ENCODE results near the gene CITED2. TPM values are rescaled to one million over a fixed set of nuclear protein-coding genes. Genes with fewer than 3 reads are reported as not detected.

Gene CITED2
- total RNA-seq, 6 donors from 2014 or later = 103 to 364 (median 228) TPM

GRCh38 chr6:139325686-139326085 lies 48.8 kb downstream of the CITED2 start:
- DNase-seq = no peak
- Histone ChIP-seq H3K27me3 (no peaks in the 10 kb centered on the region), H3K27ac (peak overlapping the region; percentile 73 to 86 (median 82)), H3K9me3 (no peaks in the 10 kb centered on the region), H3K4me3 (no peak overlapping the region), H3K4me1 (peaks cover 8 to 18% (median 17%) of the 10 kb centered on the region in 4 donors), H3K36me3 (no peaks in the 10 kb centered on the region)
- TF ChIP-seq CTCF (IDR thresholded peaks at IDR 0.05) (no peak), POLR2AphosphoS5 (IDR thresholded peaks at IDR 0.05) (no peak), POLR2A (IDR thresholded peaks at IDR 0.05) (no peak), EP300 (IDR thresholded peaks at IDR 0.05) (no peak)
- WGBS, 2 donors = 27 to 58% methylated on average over 1 of the region's 1 CpG
- no peak for ATAC-seq (ENCODE audit: low FRiP score in 2 of 2)

- Histone ChIP-seq H3K36me3 (no peaks in the 10 kb centered on the region), H3K27ac (peak overlapping the region; percentile 73 to 86 (median 82)), H3K4me1 (peaks cover 8 to 18% (median 17%) of the 10 kb centered on the region in 4 donors), H3K9me3 (no peaks in the 10 kb centered on the region), H3K4me3 (no peak overlapping the region), H3K27me3 (no peaks in the 10 kb centered on the region)
- no peak for DNase-seq
- no peak for TF ChIP-seq POLR2A (IDR thresholded peaks at IDR 0.05)
- TF ChIP-seq EP300 (IDR thresholded peaks at IDR 0.05) = no peak
- no peak for TF ChIP-seq CTCF (IDR thresholded peaks at IDR 0.05)
- no peak for TF ChIP-seq POLR2AphosphoS5 (IDR thresholded peaks at IDR 0.05)
- peak in 1 of 2 donors; percentile 48 for ATAC-seq (ENCODE audit: low FRiP score in 2 of 2)
Measured at GRCh38 chr6:139325125-139325524, 49.3 kb downstream of the CITED2 start.

- WGBS, 2 donors = 0 to 19% methylated on average over 1 of the region's 1 CpG
- Histone ChIP-seq H3K4me1 (peaks cover 8 to 18% (median 17%) of the 10 kb centered on the region in 4 donors), H3K27ac (peak overlapping the region; percentile 73 to 86 (median 82)), H3K4me3 (peak overlapping the region in 2 of 4 donors; percentile 14 to 37), H3K36me3 (no peaks in the 10 kb centered on the region), H3K9me3 (no peaks in the 10 kb centered on the region), H3K27me3 (no peaks in the 10 kb centered on the region)
- no peak for TF ChIP-seq CTCF (IDR thresholded peaks at IDR 0.05)
- TF ChIP-seq EP300 (IDR thresholded peaks at IDR 0.05) = no peak
- TF ChIP-seq POLR2AphosphoS5 (IDR thresholded peaks at IDR 0.05) = no peak
- TF ChIP-seq POLR2A (IDR thresholded peaks at IDR 0.05) = no peak
- ATAC-seq (ENCODE audit: low FRiP score in 2 of 2) (no peak), DNase-seq (no peak)
Measured at GRCh38 chr6:139324301-139324555, 50.2 kb downstream of the CITED2 start.

- Histone ChIP-seq H3K9me3 (no peaks in the 10 kb centered on the region), H3K4me3 (peak overlapping the region in 3 of 4 donors; percentile 14 to 39 (median 37)), H3K36me3 (no peaks in the 10 kb centered on the region), H3K27me3 (no peaks in the 10 kb centered on the region), H3K4me1 (peaks cover 8 to 18% (median 17%) of the 10 kb centered on the region in 4 donors), H3K27ac (peak overlapping the region; percentile 73 to 86 (median 82))
- TF ChIP-seq CTCF (IDR thresholded peaks at IDR 0.05) = no peak
- TF ChIP-seq POLR2AphosphoS5 (IDR thresholded peaks at IDR 0.05) = peak; percentile 74 to 79
- peak in 1 of 4 donors; percentile 16 for TF ChIP-seq POLR2A (IDR thresholded peaks at IDR 0.05)
- TF ChIP-seq EP300 (IDR thresholded peaks at IDR 0.05) = peak in 2 of 4 donors; percentile 57 to 66
- peak; percentile 62 to 75 for DNase-seq
- WGBS, 2 donors = 34 to 36% methylated on average over 20 to 21 of the region's 21 CpGs
- peak; percentile 81 to 89 for ATAC-seq (ENCODE audit: low FRiP score in 2 of 2)
Measured at GRCh38 chr6:139323511-139324300, 50.7 kb downstream of the CITED2 start.

Other genes with a start within 250 kb of the CITED2 start
- 10 to 100 TPM; 34.4 to 57.6 (median 41.2) TPM for gene HECA, start 239.6 kb downstream of the CITED2 start, total RNA-seq
- 1 to 10 TPM in 3 of 6 donors, under 1 TPM in 3; 0.52 to 4.2 (median 0.94) TPM for gene TXLNB, start 82.7 kb downstream of the CITED2 start, total RNA-seq